GM21390 (cell line): ENCODE data around the gene HBG1.

ENCODE experiments used
- ATAC-seq: cut with Tn5 transposase; IDR thresholded peaks from one replicate; pipeline ENCODE4 v1.9.1; 2021; ENCODE audit not compliant: unreplicated experiment

HBG1 gene

DNA sequence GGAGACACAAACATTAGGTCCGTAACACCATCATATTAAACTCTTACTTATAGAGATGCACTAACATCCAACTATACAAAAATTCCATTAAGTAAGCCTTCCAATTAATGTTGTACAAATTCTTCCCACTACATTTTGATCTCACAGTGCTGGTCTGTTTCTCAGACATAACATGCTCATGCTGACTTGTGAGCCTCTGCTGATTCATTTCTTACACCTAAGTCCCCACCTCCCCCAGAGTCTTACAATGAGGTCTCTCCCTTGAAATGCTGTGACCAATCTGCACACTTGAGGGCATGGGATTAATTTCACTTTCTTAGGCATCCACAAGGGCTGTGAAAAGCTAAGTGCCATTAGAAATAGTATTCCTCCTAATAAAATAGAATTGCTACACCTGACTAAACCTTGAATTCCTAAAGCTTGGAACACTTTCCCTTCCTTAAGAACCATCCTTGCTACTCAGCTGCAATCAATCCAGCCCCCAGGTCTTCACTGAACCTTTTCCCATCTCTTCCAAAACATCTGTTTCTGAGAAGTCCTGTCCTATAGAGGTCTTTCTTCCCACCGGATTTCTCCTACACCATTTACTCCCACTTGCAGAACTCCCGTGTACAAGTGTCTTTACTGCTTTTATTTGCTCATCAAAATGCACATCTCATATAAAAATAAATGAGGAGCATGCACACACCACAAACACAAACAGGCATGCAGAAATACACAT, 2.0 kb downstream of the HBG1 start:
- ATAC-seq, result no peak

GRCh38 chr11:5246772-5247471, 2.7 kb downstream of the HBG1 start:
- ATAC-seq, result no peak

DNA sequence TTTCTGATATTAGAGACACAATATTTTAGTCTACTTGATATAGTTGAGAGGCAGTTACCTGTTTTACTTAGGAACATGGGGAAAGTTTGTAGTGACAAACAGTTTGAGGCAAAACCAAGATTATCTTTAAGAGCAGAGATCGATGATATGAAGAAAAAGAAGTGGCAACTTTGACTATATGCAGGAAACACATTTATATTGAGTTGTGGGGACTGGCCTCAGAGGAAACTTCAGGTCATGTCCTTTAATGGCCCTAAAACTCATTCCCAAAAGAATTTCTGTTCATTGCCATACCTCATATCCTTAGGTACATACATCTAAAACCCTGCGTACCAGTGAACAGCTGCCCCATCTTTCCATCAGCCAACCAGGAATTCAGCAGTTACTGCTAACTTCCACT, 4.5 kb downstream of the HBG1 start:
- ATAC-seq, result no peak

DNA sequence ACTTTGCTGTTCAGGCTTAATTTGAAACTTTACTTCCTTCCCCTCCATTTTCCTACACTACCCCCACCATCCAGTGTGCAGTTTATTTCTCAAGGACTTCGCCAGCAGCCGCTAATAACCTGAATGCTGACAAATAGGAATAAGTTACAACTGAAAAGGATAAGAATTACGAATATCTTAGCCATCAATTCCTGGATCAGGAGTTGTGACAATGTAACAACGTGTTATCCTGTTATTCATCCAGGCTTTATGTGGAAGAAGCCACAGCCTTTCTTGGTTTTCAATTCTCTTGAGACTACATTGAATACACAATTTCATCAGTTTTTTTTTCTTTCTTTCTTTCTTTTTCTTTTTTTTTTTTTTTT, 5.9 kb downstream of the HBG1 start:
- ATAC-seq, result no peak

DNA sequence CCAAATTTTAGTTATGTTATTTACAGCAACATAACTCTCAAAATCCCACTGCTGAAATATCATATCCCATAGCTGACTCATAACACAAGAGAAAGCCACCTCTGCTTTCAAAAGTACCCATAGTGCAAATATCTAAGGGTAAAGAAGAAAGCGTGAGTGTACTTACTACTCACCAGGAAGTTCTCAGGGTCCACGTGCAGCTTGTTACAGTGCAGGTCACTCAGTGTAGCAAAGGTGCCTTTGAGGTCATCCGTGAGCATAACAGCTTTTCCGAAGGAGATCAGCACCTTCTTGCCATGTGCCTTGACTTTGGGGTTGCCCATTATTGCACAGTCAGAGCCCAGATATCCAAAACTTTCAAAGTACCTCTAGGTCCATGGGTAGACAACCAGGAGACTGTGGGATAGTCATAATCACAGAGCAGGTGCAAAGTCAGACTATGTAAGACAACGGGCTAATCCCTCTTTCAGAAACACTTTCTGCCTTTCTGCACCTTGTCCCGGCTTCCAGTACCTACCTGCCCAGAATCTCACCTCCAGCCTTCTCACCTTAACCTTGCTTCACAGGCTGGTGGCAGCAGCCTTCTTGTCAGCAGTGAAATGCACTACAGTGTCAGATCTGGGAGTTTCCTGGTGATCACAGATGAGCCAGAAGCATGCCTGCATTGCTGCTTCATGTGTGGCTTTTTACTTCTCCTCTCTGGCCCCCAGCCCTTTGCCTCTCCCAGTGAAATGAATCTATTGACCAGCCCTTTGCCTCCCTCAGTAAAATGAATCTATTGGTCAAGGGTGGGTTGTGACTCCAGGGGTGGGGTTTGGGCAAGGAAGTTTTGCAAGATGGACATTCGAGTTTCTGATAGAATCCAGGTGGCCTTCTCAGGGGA, 6.5 kb downstream of the HBG1 start:
- ATAC-seq, result peak; percentile 68

- ATAC-seq, result no peak
Observed at GRCh38 chr11:5242208-5242607, 7.4 kb downstream of the HBG1 start.

DNA sequence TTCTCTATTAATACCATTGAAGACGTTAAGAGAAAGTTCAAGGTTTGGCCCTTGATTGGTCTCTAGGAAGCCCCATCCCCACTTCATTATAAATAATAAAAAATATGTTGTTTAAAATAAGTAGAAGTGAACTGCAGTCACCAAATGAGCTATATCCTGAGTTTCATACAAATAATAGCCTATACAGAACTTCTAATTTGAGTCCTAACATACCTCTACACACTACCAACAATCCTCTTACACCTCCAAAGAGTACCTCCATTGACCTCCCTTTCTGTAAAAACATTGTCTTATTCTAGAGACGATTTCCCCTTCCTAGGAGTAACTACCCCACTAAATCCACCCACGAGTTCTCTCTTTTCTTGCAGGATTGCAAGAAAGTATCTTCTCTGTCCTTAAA, 8.2 kb downstream of the HBG1 start:
- no peak for ATAC-seq

DNA sequence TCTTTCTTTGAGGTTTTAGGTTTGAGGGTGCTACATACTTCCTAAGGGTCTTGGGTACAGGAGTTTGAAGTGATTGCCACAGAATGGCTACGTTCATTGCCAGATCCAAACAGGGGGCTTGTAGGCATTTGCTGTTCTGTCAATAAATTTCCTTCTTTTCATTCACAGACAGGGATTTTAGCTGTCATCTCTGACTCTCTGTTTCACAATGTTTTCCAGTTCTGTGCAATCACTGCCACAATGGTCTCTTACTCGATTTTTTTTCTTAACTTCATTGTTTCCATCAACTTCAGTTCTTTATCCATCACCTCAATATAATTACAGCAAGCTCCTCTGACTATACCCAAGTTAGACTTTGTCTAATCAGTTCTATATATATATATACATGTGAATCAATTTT, 9.2 kb downstream of the HBG1 start:
- ATAC-seq, result no peak

- ATAC-seq, result no peak
Observed at GRCh38 chr11:5240056-5240455, 9.6 kb downstream of the HBG1 start.

DNA sequence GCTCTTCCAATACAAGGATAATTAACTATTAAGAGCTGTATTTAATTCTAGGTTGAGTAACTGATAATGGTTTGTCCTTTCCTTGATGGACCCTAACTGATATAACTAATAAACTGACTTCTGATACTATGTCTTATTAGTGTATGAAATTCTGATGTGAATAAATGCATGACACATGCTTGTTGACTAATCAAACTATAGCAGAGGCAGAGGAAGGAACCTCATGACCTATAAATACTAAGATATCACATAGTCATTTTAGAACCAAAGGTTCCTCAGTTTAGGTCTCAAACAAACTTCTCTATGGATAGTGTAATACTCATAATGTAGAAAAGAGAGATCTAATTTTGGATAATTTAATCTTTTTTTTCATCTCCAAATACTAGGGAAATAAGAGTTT, 10.6 kb downstream of the HBG1 start:
- no peak for ATAC-seq

DNA sequence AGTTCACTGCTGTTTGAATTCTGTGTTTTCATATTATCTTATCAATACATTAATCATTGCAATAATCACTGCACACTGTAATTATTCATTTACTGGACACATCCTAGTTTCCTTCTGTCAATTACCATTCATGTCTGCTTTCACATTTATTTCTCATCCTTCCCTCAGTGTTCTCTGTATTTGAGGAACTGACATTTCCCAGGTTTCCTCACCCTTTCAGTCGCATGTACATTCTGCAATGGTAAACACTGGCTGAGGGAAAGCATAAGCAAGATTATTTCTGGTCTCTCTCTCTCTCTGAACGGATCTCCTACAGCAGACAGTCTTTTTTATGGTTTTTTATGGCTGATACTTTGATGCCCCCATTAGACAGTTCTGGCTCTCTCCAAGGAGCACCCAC, 11.2 kb downstream of the HBG1 start:
- ATAC-seq, result no peak

GRCh38 chr11:5237420-5237819, 12.2 kb downstream of the HBG1 start:
- ATAC-seq, result no peak

GRCh38 chr11:5235364-5236095, 14.1 kb downstream of the HBG1 start:
- ATAC-seq, result no peak

DNA sequence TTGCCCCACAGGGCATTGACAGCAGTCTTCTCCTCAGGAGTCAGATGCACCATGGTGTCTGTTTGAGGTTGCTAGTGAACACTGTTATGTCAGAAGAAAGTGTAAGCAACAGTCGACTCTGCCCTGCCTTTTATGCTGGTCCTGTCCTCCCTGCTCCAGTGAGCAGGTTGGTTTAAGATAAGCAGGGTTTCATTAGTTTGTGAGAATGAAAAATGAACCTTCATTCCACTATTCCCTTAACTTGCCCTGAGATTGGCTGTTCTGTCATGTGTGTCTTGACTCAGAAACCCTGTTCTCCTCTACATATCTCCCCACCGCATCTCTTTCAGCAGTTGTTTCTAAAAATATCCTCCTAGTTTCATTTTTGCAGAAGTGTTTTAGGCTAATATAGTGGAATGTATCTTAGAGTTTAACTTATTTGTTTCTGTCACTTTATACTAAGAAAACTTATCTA, 15.2 kb downstream of the HBG1 start, which contains the start of gene HBD:
HBD (minus strand) TSS at position 103 of the 454 bp plus-strand sequence; CDS start at position 53, 50 bp downstream.
- ATAC-seq, result peak; percentile 91

GRCh38 chr11:5233307-5233706, 16.4 kb downstream of the HBG1 start:
- no peak for ATAC-seq

- ATAC-seq, result no peak
Observed at GRCh38 chr11:5232821-5233220, 16.8 kb downstream of the HBG1 start.

DNA sequence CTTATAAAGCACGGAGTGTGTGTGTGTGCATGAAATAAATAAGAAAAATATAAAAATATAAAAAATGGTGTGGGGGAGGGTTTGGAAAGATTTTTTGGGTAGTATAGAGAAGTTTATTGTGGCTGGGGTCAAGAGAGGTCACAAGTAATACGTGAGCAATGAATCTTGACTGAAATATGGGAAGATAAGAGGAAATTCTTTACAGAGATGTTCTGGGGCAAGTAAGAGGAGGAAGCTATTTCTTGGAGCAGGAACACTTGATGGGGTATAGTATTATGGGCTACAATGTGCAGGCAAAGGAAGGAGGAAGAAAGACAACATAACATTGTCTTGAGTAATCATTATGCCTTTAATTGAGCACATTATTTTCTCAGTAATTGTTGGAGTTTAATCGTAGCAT, 17.5 kb downstream of the HBG1 start:
- ATAC-seq, result no peak

GRCh38 chr11:5231111-5231510, 18.5 kb downstream of the HBG1 start:
- ATAC-seq, result no peak

DNA sequence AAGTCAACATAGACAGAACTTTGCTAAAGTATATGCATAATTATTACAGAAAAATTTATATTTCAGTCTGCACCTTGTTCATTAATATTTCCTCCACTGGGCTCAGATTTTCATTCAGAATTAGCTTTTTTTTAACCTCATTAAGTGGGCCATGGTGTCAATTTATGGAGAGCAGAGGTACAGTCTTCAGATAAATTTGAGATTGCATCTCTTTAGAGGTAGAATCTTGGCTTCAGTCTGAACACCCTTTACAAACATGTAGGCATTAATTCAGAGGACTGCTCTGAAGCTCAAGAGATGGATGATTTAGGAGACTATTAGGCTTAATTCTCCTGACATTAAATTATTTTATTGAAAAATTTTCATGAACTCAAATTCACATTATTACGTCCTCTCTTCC, 19.4 kb downstream of the HBG1 start:
- ATAC-seq, result no peak

DNA sequence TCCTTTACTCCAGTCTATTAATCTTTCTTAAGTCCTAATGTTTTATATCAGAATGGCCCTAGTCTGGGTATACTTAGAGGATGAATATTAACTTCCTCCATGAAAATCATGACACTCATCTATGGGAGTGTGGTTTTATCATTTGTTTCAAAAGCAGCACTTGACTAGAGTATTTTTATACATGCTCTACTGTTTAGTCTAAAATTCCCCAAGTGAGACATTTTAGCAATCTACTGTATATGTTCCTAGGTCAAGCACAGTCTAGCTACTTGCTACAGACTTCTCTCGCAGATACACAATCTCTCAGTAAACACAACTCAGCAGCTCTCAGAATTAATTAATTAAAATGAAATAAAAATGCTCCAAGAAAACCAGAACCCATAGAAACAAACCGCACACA, 19.9 kb downstream of the HBG1 start:
- ATAC-seq, result no peak

GRCh38 chr11:5229356-5229755, 20.3 kb downstream of the HBG1 start:
- ATAC-seq, result peak; percentile 38
